ENCODE results near the gene PHGDH. TPM values are rescaled to one million over a fixed set of nuclear protein-coding genes. Genes with fewer than 3 reads are reported as not detected.

Gene PHGDH
- total and polyA plus RNA-seq, 2 of the 13 experiments (the other 11 are each of a cell fraction or from before 2014, with no cell fraction given), result 95.8 to 133 TPM

DNA sequence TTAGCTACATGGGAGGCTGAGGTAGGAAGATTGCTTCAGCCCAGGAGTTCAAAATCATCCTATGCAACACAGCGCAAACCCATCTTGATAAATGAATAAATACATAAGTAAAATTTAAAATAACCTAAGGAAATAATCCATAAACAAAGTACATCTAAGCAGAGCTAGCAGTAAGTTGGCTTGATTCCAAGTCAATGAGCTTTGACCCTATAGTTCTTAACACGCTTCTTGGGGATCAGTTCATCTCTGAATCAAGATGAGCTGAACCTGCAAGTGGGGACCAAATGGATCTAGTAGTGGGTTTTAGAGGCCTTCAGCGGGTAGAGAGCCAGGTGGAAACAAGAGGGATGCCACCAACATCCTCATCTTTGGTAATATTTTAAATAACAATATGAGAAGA is 31.5 kb upstream of the PHGDH start:
- in situ Hi-C loops (cut with HindIII; ENCODE audit: extremely low pct_ligation_motif_present, low pct_unique_long_range_greater_than_20kb), result no loop called here

DNA sequence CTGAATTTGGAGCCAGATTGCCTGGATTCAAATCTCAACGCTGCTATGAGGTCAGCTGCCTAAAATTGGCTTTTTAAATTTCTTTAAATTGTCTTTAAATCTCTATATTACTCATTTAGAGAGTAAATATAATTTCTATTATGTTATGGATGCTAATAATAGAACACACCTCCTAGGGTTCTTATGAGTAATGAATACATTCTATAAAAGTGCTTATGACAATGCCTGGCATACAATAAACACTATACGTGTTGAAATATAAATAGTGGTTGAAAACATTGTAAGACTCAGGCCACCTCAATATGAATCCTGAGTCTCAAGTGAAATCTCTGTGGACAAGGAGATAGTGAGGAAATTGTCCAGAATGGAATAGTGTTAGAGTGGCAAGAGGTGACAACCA is 31.0 kb upstream of the PHGDH start:
- BruUV-seq (replicated peaks), result no TSS peak

More for the DNA sequence above, 31.5 kb upstream of the PHGDH start:
- H3K27ac ChIP-seq (ENCODE audit: extremely low read length, insufficient read depth, low read length), result no peak overlapping the region
- ATAC-seq, result no peak
- no TSS peak for BruUV-seq (replicated peaks)
- no peaks in the 10 kb centered on the region for H3K9me3 ChIP-seq (ENCODE audit: low read length)
- FAIRE-seq, result no peak
- TF ChIP-seq, protein P1, sequence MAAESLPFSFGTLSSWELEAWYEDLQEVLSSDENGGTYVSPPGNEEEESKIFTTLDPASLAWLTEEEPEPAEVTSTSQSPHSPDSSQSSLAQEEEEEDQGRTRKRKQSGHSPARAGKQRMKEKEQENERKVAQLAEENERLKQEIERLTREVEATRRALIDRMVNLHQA (CRISPR knock-in tag; IDR thresholded peaks at IDR 0.05), result no peak
- TF ChIP-seq SP1 (IDR thresholded peaks at IDR 0.05), result no peak
- no peak for TF ChIP-seq SP1 (CRISPR knock-in tag; IDR thresholded peaks at IDR 0.05)
- TF ChIP-seq MAFK (conservative IDR thresholded peaks at IDR 0.05 in 1 of 2, IDR thresholded peaks at IDR 0.05 in 1 of 2; ENCODE audit: low read length in 2 of 2), result no peak
- no peak for TF ChIP-seq ZNF224 (CRISPR knock-in tag; IDR thresholded peaks at IDR 0.05)
- no peak for TF ChIP-seq ZNF484 (CRISPR knock-in tag; IDR thresholded peaks at IDR 0.05; ENCODE audit: borderline replicate concordance, low read depth)
- H3K4me3 ChIP-seq (replicated peaks in 1 of 3; ENCODE audit: insufficient read depth in 1 of 3, low read depth in 2 of 3, low read length in 3 of 3), result no peak overlapping the region
- H3K27me3 ChIP-seq (ENCODE audit: control insufficient read depth in 1 of 2, insufficient read depth in 2 of 2, low read length in 2 of 2), result no peaks in the 10 kb centered on the region; a peak in 1 of 5 replicates
- no peak overlapping the region for H2AFZ ChIP-seq (ENCODE audit: low read length)
- H4K20me1 ChIP-seq (ENCODE audit: insufficient read depth, low read length), result no peaks in the 10 kb centered on the region
- POLR2A ChIA-PET, result interaction anchor here (1.4 kb wide), 1 partner anchor 31 kb away, joined by 4 read pairs; the partner anchor contains the start of gene PHGDH
- no peaks in the 10 kb centered on the region for H3K79me2 ChIP-seq (ENCODE audit: insufficient read depth, low read length)
- peaks cover 17% of the 10 kb centered on the region for H3K4me1 ChIP-seq (ENCODE audit: insufficient read depth, low read length)
- CTCF ChIA-PET (ENCODE audit: low intra/inter-chr PET ratio, low total read pairs), result no interaction called here
- no peak overlapping the region for H3K9ac ChIP-seq (ENCODE audit: insufficient read depth, low read depth, low read length)
- no peak overlapping the region for H3K4me2 ChIP-seq (ENCODE audit: low read depth, low read length)
- 54% methylated on average over 3 of the region's 3 CpGs for WGBS (ENCODE audit: low lambda C conversion rate)
- no peaks in the 10 kb centered on the region for H3K36me3 ChIP-seq (replicated peaks in 1 of 2; ENCODE audit: control insufficient read depth in 1 of 2, insufficient read depth in 2 of 2, low read length in 2 of 2)
- intact Hi-C loops (cut with micrococcal nuclease; ENCODE audit: unreplicated experiment), result no loop called here
- no peak for DNase-seq (ENCODE audit: low spot score)

More for the DNA sequence above, 31.0 kb upstream of the PHGDH start:
- no peak overlapping the region for H3K4me2 ChIP-seq (ENCODE audit: low read depth, low read length)
- WGBS (ENCODE audit: low lambda C conversion rate), result 41% methylated on average over 2 of the region's 2 CpGs
- in situ Hi-C loops (cut with HindIII; ENCODE audit: extremely low pct_ligation_motif_present, low pct_unique_long_range_greater_than_20kb), result no loop called here
- H3K27ac ChIP-seq (ENCODE audit: extremely low read length, insufficient read depth, low read length), result no peak overlapping the region
- no peak overlapping the region for H3K9ac ChIP-seq (ENCODE audit: insufficient read depth, low read depth, low read length)
- no peaks in the 10 kb centered on the region for H3K79me2 ChIP-seq (ENCODE audit: insufficient read depth, low read length)
- no peaks in the 10 kb centered on the region for H3K36me3 ChIP-seq (replicated peaks in 1 of 2; ENCODE audit: control insufficient read depth in 1 of 2, insufficient read depth in 2 of 2, low read length in 2 of 2)
- POLR2A ChIA-PET, result interaction anchor here (1.4 kb wide), 1 partner anchor 31 kb away, joined by 4 read pairs; the partner anchor contains the start of gene PHGDH
- no peak for FAIRE-seq
- H3K4me1 ChIP-seq (ENCODE audit: insufficient read depth, low read length), result peaks cover 13% of the 10 kb centered on the region
- H3K4me3 ChIP-seq (replicated peaks in 1 of 3; ENCODE audit: insufficient read depth in 1 of 3, low read depth in 2 of 3, low read length in 3 of 3), result no peak overlapping the region
- H3K27me3 ChIP-seq (ENCODE audit: control insufficient read depth in 1 of 2, insufficient read depth in 2 of 2, low read length in 2 of 2), result no peaks in the 10 kb centered on the region
- intact Hi-C loops (cut with micrococcal nuclease; ENCODE audit: unreplicated experiment), result no loop called here
- CTCF ChIA-PET (ENCODE audit: low intra/inter-chr PET ratio, low total read pairs), result no interaction called here
- no peak for TF ChIP-seq REPIN1 (CRISPR knock-in tag; IDR thresholded peaks at IDR 0.05; ENCODE audit: borderline replicate concordance, low read depth)
- no peak for TF ChIP-seq HNRNPH1 (optimal IDR thresholded peaks at IDR 0.05; ENCODE audit: low read depth, low read length)
- no peak for TF ChIP-seq TGIF2 (CRISPR knock-in tag; IDR thresholded peaks at IDR 0.05)
- no peak for TF ChIP-seq SNRNP70 (IDR thresholded peaks at IDR 0.05; ENCODE audit: low read depth, low read length)
- no peak overlapping the region for H2AFZ ChIP-seq (ENCODE audit: low read length)
- ATAC-seq, result no peak
- H3K9me3 ChIP-seq (ENCODE audit: low read length), result no peaks in the 10 kb centered on the region
- no peak for DNase-seq (ENCODE audit: low spot score)
- no peaks in the 10 kb centered on the region for H4K20me1 ChIP-seq (ENCODE audit: insufficient read depth, low read length)

Measured in HepG2 (cell line).